Stimulated activated CD4-positive, alpha-beta T cell treated with anti-CD3 and anti-CD28 coated beads, Interleukin-15, amount 100 ng/mL, for 48 hours (primary cell): ENCODE data around the gene POLQ.
"Not testable (repeated sequence)": the region's sequence is repeated elsewhere in the genome, so short reads cannot be mapped to it uniquely, and the experiment has no call there.

Experiments used
- DNase-seq, 2 donors: peaks; one replicate each; pipeline ENCODE4 v3.0.0-alpha.2; 2020; ENCODE audit warnings: low read depth in 2 of 2

Gene POLQ

GRCh38 chr3:121430664-121431215 lies 115.0 kb downstream of the POLQ start:
- no peak for DNase-seq

GRCh38 chr3:121424549-121424948 lies 121.2 kb downstream of the POLQ start:
- DNase-seq: no peak

GRCh38 chr3:121418182-121418581 lies 127.6 kb downstream of the POLQ start:
- no peak for DNase-seq

GRCh38 chr3:121414924-121415323 lies 130.9 kb downstream of the POLQ start:
- no peak for DNase-seq

GRCh38 chr3:121411523-121411922 lies 134.3 kb downstream of the POLQ start:
- no peak for DNase-seq

- DNase-seq: no peak
These were observed 140.2 kb downstream of the POLQ start for GRCh38 chr3:121405631-121406030.

GRCh38 chr3:121399820-121400219 lies 146.0 kb downstream of the POLQ start:
- no peak for DNase-seq

- DNase-seq: not testable (repeated sequence)
These were observed 147.7 kb downstream of the POLQ start for GRCh38 chr3:121398051-121398450.

GRCh38 chr3:121395967-121396366 lies 149.8 kb downstream of the POLQ start:
- not testable (repeated sequence) for DNase-seq

GRCh38 chr3:121388308-121388707 lies 157.5 kb downstream of the POLQ start:
- DNase-seq: not testable (repeated sequence)
